K562 (cell line): ENCODE data around the gene DKC1. TPM values are rescaled to one million over a fixed set of nuclear protein-coding genes. Genes with fewer than 3 reads are reported as not detected.
A peak's percentile ranks its signal among the peaks of the same experiment; 100 is the strongest.

Experiments used
- ATF1 ChIP-seq, 2 experiments: fragments of 450-650 bp in 1 of 2; IDR thresholded peaks; 2 replicates each; pipeline ENCODE4 v1.6.1; 2016; ENCODE audit warnings: missing compliant biosample characterization in 1 of 2, missing genetic modification characterization in 1 of 2
- CXXC5 ChIP-seq: fragments of 250-450 bp; sonication (Bioruptor Pico); IDR thresholded peaks from 2 replicates; pipeline ENCODE4 v1.8.0; 2022; ENCODE audit warnings: inconsistent platforms, mild to moderate bottlenecking, moderate library complexity
- ELF2 ChIP-seq: fragments of 250-450 bp; sonication (Bioruptor Pico); IDR thresholded peaks from 2 replicates; pipeline ENCODE4 v1.5.0; 2021; ENCODE audit warnings: mild to moderate bottlenecking
- EZH2 ChIP-seq: IDR thresholded peaks from 2 replicates; pipeline ENCODE4 v1.6.1; 2012; ENCODE audit warnings: low read depth, mild to moderate bottlenecking, inconsistent platforms, low read length, borderline replicate concordance
- HCFC1 ChIP-seq: IDR thresholded peaks from 2 replicates; pipeline ENCODE4 v1.6.1; 2012; ENCODE audit warnings: low read depth, low read length, improper control_type of control experiment
- POLR2A ChIP-seq: fragments of 450-650 bp; conservative IDR thresholded peaks from 2 replicates; pipeline ENCODE4 v1.6.1; 2016
- SIN3A ChIP-seq, 2 experiments: fragments of 150-350 bp in 1 of 2; IDR thresholded peaks; 2 replicates each; pipeline ENCODE4 v1.6.1; 2011 to 2016; ENCODE audit warnings: borderline replicate concordance in 2 of 2, low read depth in 2 of 2, low read length in 2 of 2, mild to moderate bottlenecking in 2 of 2, moderate library complexity in 2 of 2; ENCODE audit not compliant: control insufficient read depth in 1 of 2
- SREBF2 ChIP-seq: sonication (generic); formaldehyde crosslinking; IDR thresholded peaks from 2 replicates; pipeline ENCODE4 v1.4.0; 2020; ENCODE audit warnings: mild to moderate bottlenecking, missing genetic modification reagents
- ZBTB1 ChIP-seq: sonication (generic); formaldehyde crosslinking; IDR thresholded peaks from 2 replicates; pipeline ENCODE4 v1.8.1; 2023; ENCODE audit warnings: missing genetic modification reagents, low read depth, mild to moderate bottlenecking, borderline replicate concordance
- polyA plus RNA-seq, 8 experiments: library from polyadenylated mRNA; depleted of rRNA in 4 of 8; stranded (reverse) in 5 of 8; unstranded in 3 of 8; fragments of >200 nt; fragmentation: Nextera tagmentation in 2 of 8; fragmentation: Illumina TruSeq in 1 of 8; extraction: Ambion mirVana in 2 of 8; extraction: Trizol in 1 of 8; gene quantifications; 2 replicates each; pipeline versions ENCODE4 v1.2.1 to v1.2.3, GENCODE V29; 2011 to 2014; ENCODE audit warnings: inconsistent platforms in 1 of 8, missing spikeins in 1 of 8
- total RNA-seq, 7 experiments: library from RNA; depleted of rRNA in 6 of 7; stranded (reverse); fragments of >200 nt in 6 of 7; fragmentation: Illumina TruSeq in 2 of 7; extraction: Trizol in 2 of 7; gene quantifications; 2 replicates each; pipeline versions ENCODE4 v1.2.1 to v1.2.3, GENCODE V29; 2011 to 2021; ENCODE audit warnings: low replicate concordance in 1 of 7
- TF ChIP-seq, protein P1 (sequence below), 2 experiments: fragments of 450-650 bp; IDR thresholded peaks; 2 replicates each; pipeline ENCODE4 v1.6.1; 2016; ENCODE audit warnings: mild to moderate bottlenecking in 2 of 2, borderline replicate concordance in 1 of 2, low read depth in 1 of 2, moderate library complexity in 1 of 2

Gene DKC1
- total and polyA plus RNA-seq, 9 of the 15 experiments (the other 6 are each of a cell fraction or from before 2014, with no cell fraction given) = 205 to 313 (median 219) TPM

- TF ChIP-seq, protein P1, sequence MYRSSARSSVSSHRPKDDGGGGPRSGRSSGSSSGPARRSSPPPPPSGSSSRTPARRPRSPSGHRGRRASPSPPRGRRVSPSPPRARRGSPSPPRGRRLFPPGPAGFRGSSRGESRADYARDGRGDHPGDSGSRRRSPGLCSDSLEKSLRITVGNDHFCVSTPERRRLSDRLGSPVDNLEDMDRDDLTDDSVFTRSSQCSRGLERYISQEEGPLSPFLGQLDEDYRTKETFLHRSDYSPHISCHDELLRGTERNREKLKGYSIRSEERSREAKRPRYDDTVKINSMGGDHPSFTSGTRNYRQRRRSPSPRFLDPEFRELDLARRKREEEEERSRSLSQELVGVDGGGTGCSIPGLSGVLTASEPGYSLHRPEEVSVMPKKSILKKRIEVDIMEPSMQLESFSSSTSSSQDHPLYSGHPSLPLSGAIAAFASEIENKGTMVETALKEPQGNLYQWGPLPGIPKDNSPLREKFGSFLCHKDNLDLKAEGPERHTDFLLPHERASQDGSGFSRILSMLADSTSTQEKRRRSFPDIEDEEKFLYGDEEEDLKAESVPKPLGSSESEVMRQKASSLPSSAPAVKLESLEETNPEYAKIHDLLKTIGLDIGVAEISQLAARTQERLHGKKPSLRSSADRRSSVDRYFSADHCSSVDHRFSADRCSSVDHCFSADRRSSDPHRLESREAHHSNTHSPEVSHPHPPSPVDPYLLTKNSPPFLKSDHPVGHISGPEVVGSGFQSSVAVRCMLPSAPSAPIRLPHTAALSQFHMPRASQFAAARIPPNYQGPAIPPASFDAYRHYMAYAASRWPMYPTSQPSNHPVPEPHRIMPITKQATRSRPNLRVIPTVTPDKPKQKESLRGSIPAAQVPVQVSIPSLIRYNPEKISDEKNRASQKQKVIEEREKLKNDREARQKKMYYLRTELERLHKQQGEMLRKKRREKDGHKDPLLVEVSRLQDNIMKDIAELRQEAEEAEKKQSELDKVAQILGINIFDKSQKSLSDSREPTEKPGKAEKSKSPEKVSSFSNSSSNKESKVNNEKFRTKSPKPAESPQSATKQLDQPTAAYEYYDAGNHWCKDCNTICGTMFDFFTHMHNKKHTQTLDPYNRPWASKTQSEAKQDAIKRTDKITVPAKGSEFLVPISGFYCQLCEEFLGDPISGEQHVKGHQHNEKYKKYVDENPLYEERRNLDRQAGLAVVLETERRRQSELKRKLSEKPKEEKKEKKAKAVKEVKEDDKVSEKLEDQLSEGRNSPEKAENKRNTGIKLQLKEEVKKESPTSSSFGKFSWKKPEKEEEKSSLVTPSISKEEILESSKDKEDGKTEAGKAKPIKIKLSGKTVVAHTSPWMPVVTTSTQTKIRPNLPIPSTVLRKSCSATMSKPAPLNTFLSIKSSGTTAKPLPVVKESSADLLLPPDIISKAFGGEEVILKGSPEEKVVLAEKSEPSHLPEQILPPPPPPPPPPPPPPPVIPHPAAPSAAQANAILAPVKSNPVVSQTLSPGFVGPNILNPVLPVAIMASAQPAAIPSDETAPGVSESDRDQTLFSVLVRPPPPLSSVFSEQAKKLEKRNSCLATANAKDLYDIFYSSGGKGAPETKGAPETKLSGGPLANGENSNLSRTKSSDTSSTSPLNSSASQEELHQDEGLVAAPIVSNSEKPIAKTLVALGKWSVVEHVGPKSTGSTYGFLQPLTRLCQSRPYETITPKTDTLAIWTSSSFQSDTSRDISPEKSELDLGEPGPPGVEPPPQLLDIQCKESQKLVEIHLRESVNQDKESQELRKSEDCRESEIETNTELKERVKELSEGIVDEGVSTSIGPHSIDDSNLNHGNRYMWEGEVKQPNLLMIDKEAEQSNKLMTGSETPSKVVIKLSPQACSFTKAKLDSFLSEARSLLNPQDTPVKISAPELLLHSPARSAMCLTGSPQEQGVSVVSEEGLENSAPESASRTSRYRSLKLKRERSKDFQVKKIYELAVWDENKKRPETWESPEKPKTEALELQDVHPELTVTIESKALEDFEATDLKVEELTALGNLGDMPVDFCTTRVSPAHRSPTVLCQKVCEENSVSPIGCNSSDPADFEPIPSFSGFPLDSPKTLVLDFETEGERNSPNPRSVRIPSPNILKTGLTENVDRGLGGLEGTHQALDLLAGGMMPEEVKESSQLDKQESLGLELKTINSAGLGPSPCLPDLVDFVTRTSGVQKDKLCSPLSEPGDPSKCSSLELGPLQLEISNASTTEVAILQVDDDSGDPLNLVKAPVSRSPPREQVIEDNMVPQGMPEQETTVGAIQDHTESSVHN (IDR thresholded peaks at IDR 0.05; ENCODE audit: borderline replicate concordance in 1 of 2, low read depth in 1 of 2) = no peak
- peak; percentile 76; the same call in 1 of the 2 replicates for TF ChIP-seq POLR2A
- peak; percentile 44 to 58; a peak in 2 of 4 replicates for TF ChIP-seq SIN3A (IDR thresholded peaks at IDR 0.05; ENCODE audit: borderline replicate concordance in 2 of 2, control insufficient read depth in 1 of 2, low read depth in 2 of 2, low read length in 2 of 2)
- TF ChIP-seq ELF2 (CRISPR knock-in tag) = 0 out of 2 replicates have a peak, but pooled peaks have one; percentile 38
- no peak for TF ChIP-seq EZH2
- peak; percentile 88 for TF ChIP-seq CXXC5 (CRISPR knock-in tag)
- TF ChIP-seq HCFC1 = peak; percentile 36; the same call in 1 of the 2 replicates
- peak; percentile 90 for TF ChIP-seq ZBTB1 (CRISPR knock-in tag)
- no peak for TF ChIP-seq ATF1 (CRISPR knock-in tag; IDR thresholded peaks at IDR 0.05)
- TF ChIP-seq ATF1 (tag; IDR thresholded peaks at IDR 0.05) = peak; percentile 49; the same call in 1 of the 2 replicates
- no peak for TF ChIP-seq SREBF2 (CRISPR knock-in tag)
- TF ChIP-seq, all 486 proteins: peak for 101
Measured at GRCh38 chrX:154762537-154763296, at the start of gene DKC1 (continued).
